Activated T-cell treated with anti-CD3 and anti-CD28 coated beads, Interleukin-2, amount 50 U/mL, for 1 hour (primary cell): ENCODE measurements around the gene RGS21.

Source experiments
- DNase-seq: peaks from one replicate; pipeline ENCODE4 v3.0.0-alpha.2; 2020

RGS21 gene

GRCh38 chr1:192382758-192383157 is 66.0 kb downstream of the RGS21 start:
- DNase-seq: no peak

DNA sequence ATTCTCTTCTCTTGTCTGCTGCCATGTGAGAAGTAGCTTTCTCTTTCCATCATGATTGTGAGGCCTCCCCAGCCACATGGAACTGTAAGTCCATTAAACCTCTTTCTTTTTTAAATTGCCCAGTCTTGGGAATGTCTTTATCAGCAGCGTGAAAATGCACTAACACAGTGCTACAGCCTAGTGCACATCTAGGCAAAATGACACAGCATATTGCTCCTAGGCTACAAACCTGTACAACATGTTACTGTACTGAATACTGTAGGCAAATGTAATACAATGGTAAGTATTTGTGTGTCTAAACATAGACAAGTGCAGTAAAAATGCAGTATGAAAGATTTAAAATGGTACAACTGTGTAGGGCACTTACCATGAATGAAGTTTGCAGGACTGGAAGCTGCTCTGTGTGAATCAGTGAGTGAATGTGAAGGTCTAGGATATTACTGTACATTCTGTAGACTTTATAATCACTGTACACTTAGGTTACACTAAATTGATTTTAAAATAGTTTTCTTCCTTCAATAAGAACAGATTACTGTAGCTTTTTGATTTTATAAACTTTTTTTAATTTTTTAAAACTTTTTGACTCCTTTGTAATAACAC is 69.4 kb downstream of the RGS21 start:
- DNase-seq: no peak

- DNase-seq: no peak
Measured at GRCh38 chr1:192395211-192395610, 78.4 kb downstream of the RGS21 start.

- no peak for DNase-seq
Measured at GRCh38 chr1:192395895-192396294, 79.1 kb downstream of the RGS21 start.

GRCh38 chr1:192399161-192399560 is 82.4 kb downstream of the RGS21 start:
- no peak for DNase-seq

DNA sequence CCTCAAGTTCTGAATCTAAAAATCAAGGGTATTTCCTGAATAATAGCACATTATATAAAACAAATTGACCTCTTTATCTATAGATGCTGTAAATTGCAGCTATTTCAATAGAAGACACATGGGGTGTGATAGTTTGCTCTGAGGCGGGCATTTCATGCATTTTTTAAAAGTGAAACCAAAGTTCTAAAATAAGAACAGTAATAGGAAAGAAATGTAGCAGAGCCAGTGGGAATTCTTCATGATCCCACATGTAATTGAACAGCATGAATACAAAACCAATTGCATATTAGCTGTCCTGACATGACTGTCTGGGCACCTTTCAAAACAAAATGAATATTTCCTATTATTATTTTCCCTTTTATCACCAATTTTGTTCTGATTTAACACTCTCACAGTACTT is 85.0 kb downstream of the RGS21 start:
- DNase-seq: no peak

DNA sequence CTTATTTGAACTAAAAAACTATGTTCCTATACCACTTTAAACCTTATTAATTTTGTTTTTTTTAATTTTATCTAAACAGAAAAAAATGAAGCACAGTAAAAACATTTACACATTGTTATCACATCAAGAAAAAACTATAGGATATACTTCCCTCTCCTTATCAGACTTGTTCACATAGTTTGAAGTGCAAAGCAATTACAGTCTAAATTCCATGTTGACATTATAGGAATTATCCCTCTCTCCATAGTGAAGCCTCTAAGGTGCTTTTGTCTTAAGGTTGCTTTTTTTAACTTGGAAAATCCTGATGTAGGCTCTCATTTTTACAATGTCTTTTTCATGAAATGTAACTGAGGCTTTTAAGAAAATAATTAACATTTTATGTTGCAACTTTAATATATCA is 85.8 kb downstream of the RGS21 start:
- DNase-seq: no peak

DNA sequence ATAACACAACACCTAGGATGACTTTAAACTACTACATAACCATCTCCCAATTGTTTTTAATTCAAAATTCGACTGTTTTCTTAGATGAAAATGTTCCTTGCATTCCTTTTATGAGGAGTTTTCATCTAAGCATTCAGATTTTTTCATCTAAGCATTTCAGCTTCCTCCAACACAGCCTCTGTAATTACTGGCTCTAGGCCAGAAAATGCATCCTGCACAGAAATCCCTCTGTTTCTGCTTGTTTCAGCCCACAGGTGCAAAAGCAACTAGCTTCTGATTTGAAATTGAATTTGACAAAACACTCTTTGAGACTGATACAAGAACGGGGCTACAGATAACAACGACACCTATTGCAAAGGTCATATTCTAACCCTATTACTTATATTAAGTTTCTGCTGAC is 90.4 kb downstream of the RGS21 start:
- DNase-seq: no peak
